Middle frontal gyrus (tissue), 1 donor: ENCODE measurements around the gene POU3F3.

Source experiments
- DNase-seq: peaks from one replicate; pipeline ENCODE4 v3.0.0-alpha.2; 2015; ENCODE audit warnings: low spot score; ENCODE audit errors: extremely low spot score

POU3F3 gene

GRCh38 chr2:104873689-104874054 lies 19.8 kb downstream of the POU3F3 start:
- no peak for DNase-seq

GRCh38 chr2:104874230-104874629 lies 20.3 kb downstream of the POU3F3 start:
- DNase-seq: no peak

GRCh38 chr2:104875262-104875661 lies 21.3 kb downstream of the POU3F3 start:
- no peak for DNase-seq

GRCh38 chr2:104876606-104877570 lies 23.0 kb downstream of the POU3F3 start:
- no peak for DNase-seq

GRCh38 chr2:104878863-104879512 lies 25.1 kb downstream of the POU3F3 start:
- no peak for DNase-seq

GRCh38 chr2:104880076-104880475 lies 26.2 kb downstream of the POU3F3 start:
- no peak for DNase-seq

- DNase-seq: no peak
These were observed 29.4 kb downstream of the POU3F3 start for GRCh38 chr2:104883357-104883756.

GRCh38 chr2:104885119-104885782 lies 31.3 kb downstream of the POU3F3 start:
- DNase-seq: no peak

- DNase-seq: no peak
These were observed 33.8 kb downstream of the POU3F3 start for GRCh38 chr2:104887676-104888075.

- DNase-seq: no peak
These were observed 34.8 kb downstream of the POU3F3 start for GRCh38 chr2:104888489-104889258.

- no peak for DNase-seq
These were observed 35.5 kb downstream of the POU3F3 start for GRCh38 chr2:104889291-104889959.

GRCh38 chr2:104889960-104890684 lies 36.2 kb downstream of the POU3F3 start:
- DNase-seq: no peak

GRCh38 chr2:104890685-104891069 lies 36.8 kb downstream of the POU3F3 start:
- no peak for DNase-seq

- no peak for DNase-seq
These were observed 37.2 kb downstream of the POU3F3 start for GRCh38 chr2:104891145-104891544.

GRCh38 chr2:104896446-104896845 lies 42.5 kb downstream of the POU3F3 start:
- DNase-seq: no peak

GRCh38 chr2:104897515-104898184 lies 43.7 kb downstream of the POU3F3 start:
- DNase-seq: no peak

GRCh38 chr2:104900608-104901007 lies 46.7 kb downstream of the POU3F3 start:
- no peak for DNase-seq

- DNase-seq: no peak
These were observed 47.3 kb downstream of the POU3F3 start for GRCh38 chr2:104901037-104901881.

- DNase-seq: no peak
These were observed 48.4 kb downstream of the POU3F3 start for GRCh38 chr2:104902317-104902716.
